Midbrain (tissue), 1 donor: ENCODE results near the gene CRY2.

Experiments used
- DNase-seq: peaks from one replicate; lab custom pipeline; 2025; lab: John Stamatoyannopoulos, UW

The CRY2 gene

DNA sequence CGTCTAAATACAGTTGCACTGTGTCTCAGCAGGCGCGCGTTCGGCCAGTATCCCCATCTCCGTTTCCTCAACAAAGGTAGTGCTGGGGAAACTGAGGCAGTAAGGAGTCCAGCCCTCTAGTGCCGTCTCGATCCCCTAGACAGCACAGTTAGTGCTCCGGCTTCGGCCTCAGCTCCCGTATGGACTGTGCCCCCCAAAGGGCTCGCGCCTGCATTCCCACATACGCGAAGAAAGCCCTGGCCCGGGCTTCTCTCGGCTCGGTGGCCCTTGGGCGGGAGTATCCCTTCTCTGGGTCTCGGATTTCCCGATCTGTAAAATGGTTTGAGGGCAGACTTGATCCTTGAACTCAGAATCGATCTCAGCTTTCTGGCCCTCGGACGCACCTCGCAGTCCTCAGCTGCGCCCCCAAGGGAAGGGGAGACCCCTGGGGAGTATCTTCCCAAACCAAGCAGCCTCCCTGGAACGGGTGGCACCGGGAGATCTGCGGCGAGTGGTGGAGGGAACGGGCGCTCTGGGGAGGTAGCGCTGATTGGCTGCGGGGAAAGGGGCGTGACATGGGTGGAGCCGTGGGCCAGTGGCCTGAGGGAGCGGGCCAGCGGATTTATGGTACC, 71.2 kb downstream of the CRY2 start:
- peak; percentile 80 for DNase-seq

DNA sequence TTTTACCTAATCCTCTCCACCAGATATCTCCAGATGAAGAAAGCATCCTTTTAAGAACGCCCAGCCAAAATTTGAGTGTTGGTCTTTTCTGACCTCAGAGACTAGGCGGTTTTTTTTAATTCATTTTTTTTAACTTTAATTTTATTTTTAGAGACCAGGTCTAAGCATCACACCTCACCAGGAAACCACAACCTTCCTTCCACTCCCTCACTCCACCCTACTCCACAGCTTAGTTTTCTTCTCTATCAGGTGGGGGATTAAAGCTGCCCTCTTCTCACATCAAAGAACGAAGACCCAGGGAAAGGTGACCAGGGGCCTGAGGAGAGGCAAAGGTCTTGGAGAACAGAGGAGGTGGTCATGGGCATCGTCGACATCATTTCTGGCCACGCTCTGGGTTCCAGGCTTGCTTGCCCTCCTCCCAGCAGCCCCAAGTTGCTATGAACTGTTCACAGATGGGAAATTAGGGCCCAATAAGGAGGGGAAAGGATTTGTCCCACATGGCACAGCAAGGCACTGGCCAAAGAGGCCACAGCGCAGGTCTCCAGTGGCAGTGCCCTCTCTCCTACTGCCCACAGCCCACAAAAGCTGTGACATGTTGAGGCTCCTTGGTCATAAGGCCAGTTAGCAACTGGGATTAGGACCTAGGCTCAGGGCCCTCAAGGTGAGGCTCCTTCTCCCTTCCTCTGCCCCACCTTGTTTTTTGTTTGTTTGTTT, 71.8 kb downstream of the CRY2 start:
- DNase-seq: no peak

DNA sequence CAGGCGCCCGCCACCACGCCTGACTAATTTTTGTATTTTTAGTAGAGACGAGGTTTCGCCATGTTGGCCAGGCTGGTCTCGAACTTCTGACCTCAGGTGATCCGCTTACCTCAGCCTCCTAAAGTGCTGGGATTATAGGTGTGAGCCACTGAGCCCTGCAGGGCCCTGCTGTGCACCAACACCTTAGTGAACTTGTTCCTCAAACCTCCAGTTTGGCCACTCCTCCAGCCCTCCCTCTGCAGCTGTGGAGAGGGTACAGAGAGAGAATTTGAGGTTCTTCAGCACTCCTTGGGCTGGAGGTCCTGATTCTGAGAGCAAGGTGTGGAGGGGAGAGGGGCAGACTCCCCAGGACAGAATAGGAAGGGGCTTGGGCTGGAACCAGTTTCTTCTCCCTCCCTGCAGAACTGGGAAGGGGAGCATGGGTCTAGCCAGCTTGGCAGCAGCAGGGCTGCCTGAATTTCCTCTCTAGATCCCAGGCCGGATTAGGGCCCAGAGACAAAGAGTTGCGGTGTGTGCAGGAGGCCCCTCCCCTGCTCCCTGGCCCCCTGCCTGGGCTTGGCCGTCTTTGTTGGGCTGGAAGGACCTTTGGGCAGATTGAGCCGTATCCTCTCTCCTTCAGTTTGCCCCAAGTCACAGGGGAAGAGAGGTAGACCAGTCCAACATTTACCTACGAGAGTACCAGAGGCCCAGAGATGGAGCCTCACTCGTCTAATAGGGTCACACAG, 72.7 kb downstream of the CRY2 start:
- DNase-seq: peak; percentile 30

DNA sequence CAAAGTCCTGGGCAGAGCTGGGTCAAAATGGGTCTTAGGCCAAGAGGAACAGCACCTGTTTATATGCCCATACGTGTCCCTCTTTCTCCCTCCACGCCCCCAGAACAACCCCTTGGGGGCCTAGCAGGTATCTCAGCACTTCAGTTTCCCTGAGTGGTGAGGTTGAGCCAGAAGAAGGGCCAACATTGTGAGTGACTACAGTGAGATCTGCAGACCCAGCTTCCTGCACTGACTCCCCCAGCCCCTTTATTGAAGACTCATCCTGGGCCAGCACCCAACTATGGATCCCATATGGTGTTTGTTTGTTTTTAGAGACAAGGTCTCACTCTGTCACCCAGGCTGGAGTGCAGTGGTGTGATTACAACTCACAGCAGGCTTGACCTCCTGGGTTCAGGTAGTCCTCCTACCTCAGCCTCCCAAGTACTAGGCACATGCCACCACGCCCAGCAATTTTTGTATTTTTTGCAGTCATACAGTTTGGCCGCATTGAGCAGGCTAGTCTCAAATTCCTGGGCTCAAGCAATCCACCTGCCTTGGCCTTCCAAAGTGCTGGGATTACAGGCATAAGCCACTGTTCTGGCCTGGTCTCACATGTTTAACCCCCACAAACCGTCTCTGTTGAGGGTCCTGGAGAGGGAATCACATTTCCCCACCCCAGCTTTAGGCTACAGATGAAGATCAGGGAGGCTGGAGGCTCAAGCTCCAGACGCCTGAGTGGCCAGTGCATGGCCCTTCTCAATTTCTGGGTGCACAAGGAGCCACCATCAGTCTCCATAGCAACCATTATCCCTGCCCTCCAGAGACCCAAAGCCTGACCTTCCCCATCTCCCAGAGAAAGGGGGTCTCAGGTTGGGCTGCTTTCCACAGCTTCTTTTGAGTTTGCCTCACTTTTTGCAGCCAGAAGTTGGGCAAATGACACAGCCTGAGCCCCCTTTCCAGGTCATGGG, 73.5 kb downstream of the CRY2 start:
- no peak for DNase-seq

DNA sequence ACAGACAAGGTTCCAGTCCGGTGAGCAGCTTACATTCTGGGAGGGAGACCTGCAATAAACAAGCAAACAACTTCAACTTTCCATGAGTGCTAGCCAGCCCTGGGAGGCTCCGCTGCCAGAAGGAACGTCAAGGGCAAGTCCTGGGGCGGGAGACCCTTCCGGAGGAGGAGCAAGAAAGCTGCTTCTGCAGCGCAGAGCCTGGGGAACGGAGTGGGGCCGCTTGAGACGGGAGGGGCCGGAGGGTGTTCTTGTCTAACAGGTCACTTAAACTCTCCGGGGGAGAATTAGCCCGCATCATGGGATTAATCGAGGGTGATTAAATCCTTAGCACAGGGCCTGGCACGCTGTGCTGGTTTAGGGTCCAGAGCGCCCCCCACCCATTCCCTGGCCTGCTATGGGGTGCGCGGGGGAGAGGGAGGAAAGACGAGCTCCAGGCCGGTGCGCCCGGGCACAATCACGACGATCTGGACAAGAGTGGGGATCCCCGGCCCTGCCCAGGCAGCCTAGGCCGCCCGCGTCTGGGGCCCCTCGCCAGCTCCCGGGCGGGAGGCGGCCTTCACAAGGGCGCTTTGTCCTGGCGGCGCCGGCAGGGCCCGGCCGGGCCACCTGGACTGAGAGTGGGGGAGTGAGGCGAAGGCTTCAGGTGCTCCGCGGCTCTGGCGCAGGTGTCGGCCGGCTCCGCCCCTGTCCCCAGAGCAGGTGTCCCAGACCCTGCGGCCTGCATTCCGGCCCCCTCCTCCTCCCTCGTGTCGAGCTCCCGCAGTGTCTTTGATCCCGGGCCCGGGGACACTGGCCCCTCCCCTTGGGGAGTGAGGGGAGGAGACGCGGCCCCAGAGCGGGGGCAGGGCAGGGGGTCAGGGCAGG, 74.5 kb downstream of the CRY2 start:
- DNase-seq: no peak

DNA sequence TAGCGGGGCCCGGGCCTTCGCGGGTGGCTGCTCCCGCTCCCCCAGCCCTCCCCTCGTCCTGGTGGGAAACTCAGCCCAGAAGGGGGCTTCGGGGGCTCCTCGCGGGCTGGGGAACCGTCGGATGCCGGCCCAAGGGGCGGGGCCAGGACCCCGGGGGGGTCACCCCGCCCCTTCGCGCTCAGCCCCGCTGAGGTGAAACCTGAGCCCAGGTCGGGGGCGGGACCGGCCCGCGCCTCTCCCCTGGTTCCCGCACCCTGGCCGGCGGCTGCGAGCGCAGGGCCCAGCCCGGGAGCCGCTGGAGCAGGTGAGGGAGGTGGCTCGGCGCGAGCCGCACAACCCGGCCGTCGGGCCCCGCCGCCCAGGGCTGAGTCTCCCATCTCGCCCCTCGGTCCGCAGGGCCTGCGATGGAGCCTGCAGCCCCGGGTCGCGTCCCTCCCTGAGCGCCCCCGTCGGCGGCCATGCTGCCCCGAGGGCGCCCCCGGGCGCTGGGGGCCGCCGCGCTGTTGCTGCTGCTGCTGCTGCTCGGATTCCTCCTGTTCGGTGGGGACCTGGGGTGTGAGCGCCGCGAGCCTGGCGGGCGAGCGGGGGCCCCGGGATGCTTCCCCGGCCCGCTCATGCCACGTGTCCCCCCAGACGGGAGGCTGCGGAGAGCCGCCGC, 75.3 kb downstream of the CRY2 start, which contains the start of gene LARGE2:
TSS of gene LARGE2 (plus strand) at position 232 of the 658 bp plus-strand sequence. CDS start at position 459, 227 bp downstream.
- DNase-seq: no peak

DNA sequence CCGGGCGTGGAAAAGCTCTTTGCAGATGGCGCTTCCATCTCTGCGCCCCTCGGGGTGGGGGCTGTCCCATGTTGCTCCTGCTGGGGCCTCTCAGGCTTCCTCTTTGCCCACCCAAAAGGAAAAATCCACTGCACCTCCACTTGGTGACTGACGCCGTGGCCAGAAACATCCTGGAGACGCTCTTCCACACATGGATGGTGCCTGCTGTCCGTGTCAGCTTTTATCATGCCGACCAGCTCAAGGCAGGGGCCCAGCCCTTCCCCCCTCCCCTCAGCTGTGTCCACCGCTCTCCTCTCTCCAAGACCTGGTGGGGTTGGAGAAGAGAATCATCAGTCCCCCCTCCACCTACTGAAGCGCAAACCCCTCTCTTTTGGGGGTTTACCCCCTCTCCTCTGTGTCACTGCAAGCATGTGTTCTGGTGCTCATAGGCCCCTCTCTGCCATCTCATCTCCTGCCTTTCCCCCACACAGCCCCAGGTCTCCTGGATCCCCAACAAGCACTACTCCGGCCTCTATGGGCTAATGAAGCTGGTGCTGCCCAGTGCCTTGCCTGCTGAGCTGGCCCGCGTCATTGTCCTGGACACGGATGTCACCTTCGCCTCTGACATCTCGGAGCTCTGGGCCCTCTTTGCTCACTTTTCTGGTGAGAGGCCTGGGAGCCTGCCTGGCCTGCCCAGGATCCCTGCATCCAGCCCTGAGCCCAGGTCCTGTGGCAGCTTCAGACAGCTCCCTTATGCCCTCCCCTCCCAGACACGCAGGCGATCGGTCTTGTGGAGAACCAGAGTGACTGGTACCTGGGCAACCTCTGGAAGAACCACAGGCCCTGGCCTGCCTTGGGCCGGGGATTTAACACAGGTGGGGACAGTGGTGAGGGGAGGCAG, 77.0 kb downstream of the CRY2 start:
- DNase-seq: no peak

DNA sequence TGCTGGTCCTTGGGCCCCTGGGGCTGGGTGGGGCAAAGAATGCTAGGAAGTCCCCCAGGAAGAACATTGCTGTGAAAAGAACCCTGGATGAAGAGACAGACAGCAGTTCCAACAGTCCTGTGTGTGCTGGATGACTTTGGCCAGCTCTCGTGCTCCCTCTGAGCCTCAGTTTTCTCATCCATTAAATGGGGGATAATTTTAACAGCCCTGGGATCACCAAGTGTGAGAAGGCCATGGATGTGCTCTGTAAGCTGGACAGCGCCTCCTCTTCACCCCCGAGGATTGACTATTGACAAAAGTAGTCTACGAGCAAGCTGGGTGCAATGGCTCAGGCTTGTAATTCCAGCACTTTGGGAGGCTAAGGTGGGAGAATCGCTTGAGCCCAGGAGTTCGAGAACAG, 77.7 kb downstream of the CRY2 start:
- DNase-seq: no peak

DNA sequence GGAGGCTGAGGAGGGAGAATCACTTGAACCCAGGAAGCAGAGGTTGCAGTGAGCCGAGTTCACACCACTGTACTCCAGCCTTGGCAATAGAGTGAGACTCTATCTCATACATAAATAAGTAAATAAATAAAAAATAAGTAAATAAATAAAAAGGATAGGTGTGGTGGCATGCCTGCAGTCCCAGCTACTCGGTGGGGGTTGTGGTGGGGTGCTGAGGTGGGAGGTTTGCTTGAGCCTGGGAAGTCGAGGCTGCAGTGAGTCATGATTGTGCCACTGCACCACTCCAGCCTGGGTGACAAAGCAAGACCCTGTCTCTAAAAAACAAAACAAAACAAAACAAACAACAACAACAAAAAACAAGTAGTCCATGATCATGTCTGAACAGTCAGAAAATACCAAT, 78.3 kb downstream of the CRY2 start:
- no peak for DNase-seq

DNA sequence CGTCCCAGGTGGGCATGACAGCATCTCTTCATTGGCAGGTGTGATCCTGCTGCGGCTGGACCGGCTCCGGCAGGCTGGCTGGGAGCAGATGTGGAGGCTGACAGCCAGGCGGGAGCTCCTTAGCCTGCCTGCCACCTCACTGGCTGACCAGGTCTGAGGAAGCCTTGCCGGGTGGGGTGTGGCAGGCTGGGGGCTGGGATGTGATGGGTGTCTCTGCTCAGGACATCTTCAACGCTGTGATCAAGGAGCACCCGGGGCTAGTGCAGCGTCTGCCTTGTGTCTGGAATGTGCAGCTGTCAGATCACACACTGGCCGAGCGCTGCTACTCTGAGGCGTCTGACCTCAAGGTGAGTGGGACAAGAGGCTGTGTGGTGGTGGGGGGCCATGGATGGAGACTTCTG, 78.7 kb downstream of the CRY2 start:
- no peak for DNase-seq

DNA sequence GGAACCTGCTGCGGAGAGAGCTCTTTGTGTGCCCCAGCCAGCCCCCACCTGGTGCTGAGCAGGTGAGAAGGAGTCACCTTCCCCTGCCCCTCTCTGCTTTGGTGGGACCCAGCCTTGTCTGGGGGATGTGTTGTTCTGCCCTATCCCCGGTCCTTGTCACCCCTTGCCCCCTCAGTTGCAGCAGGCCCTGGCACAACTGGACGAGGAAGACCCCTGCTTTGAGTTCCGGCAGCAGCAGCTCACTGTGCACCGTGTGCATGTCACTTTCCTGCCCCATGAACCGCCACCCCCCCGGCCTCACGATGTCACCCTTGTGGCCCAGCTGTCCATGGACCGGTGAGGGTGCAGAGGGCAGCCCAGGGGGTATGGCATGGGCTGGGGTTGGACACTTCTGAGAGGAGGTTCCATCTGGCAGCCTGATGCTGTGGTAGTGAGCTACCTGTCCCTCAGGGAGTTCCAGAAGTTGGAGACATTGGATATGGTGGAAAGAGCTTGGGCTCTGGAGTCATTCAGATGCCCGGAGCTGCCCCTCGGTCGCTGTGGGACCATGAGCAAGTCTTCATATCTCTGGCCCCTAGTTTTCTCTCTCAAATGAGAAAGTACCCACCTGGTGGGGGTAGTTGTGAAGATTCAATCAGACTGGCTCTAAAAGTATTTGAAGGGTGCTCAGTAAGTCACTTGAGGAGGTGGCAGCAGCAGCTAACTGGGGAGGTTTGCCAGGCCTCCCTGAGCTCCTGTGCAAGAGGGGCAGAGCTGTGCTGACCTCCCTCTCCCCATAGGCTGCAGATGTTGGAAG, 79.5 kb downstream of the CRY2 start:
- no peak for DNase-seq

DNA sequence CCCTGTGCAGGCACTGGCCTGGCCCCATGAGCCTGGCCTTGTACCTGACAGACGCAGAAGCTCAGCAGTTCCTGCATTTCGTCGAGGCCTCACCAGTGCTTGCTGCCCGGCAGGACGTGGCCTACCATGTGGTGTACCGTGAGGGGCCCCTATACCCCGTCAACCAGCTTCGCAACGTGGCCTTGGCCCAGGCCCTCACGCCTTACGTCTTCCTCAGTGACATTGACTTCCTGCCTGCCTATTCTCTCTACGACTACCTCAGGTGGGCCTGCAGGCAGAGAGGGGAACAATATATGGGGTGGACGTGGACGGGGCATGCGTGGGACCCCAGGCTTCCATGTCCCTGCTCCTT, 80.0 kb downstream of the CRY2 start:
- no peak for DNase-seq

DNA sequence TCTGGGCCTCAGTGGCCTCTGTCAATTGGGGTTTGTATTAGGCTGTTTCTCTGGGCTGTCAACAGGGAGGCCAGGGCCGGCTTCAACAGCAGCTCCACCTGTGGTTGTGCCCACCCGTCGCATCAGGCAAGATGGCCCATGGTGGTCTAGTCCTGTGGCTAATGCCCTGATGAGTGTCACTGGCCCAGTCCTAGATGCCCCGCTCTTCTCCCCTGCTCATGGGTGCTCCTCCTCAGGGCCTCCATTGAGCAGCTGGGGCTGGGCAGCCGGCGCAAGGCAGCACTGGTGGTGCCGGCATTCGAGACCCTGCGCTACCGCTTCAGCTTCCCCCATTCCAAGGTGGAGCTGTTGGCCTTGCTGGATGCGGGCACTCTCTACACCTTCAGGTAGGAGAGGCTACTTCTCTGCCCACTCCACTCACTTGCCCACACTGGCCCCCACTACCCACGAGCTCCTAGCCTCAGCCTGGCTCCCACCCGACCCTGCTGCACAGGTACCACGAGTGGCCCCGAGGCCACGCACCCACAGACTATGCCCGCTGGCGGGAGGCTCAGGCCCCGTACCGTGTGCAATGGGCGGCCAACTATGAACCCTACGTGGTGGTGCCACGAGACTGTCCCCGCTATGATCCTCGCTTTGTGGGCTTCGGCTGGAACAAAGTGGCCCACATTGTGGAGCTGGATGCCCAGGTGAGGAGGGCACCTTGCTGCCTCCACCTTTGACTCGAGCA, 80.6 kb downstream of the CRY2 start:
- DNase-seq: no peak

DNA sequence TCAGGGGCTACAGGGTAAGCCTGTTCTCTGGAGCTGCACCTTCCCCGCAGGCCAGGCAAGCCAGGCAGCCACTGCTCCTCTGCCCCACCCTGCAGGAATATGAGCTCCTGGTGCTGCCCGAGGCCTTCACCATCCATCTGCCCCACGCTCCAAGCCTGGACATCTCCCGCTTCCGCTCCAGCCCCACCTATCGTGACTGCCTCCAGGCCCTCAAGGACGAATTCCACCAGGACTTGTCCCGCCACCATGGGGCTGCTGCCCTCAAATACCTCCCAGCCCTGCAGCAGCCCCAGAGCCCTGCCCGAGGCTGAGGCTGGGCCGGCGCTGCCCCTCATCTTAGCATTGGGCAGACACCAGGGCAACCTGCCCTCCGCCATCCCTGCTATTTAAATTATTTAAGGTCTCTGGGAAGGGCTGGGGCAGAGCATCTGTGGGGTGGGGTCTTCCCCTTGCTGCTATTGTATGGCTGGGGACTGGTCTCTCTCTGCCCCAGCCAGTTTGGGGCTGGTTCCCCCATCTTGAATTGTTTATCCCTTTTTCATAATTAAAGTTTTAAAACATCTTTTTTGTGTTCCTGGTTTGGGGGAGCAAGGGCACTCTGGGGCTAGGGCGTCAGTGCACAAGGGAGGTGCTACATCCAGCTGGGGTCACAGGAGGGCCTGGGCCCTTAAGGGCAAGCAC, 81.4 kb downstream of the CRY2 start:
- no peak for DNase-seq

DNA sequence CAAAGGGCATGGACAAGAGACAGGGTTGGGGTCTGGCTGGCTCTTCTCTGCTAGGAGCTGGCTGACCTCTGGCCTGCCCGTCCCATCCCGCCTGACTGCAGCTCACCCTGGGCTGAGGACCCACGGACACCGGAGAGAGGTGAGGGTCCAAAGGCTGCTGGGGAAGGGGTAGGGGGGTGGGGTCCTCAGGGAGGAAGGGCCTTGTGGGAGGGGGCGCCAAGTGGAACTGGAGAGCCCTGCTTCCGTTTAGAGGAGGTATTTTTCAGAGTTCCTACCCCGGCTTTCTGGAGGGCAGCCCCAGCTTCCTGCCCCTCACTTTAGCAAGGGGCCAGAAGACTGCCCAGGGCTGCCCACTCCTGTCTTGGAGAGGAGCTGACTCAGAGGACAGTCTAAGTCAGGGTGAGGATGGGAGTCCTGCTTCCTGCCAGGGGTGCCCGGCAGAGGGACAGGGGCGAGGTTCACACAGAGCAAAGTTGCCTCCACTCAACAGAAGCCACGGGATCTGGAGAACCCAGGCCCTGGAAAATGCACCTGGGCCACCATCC, 82.3 kb downstream of the CRY2 start:
- DNase-seq: no peak

DNA sequence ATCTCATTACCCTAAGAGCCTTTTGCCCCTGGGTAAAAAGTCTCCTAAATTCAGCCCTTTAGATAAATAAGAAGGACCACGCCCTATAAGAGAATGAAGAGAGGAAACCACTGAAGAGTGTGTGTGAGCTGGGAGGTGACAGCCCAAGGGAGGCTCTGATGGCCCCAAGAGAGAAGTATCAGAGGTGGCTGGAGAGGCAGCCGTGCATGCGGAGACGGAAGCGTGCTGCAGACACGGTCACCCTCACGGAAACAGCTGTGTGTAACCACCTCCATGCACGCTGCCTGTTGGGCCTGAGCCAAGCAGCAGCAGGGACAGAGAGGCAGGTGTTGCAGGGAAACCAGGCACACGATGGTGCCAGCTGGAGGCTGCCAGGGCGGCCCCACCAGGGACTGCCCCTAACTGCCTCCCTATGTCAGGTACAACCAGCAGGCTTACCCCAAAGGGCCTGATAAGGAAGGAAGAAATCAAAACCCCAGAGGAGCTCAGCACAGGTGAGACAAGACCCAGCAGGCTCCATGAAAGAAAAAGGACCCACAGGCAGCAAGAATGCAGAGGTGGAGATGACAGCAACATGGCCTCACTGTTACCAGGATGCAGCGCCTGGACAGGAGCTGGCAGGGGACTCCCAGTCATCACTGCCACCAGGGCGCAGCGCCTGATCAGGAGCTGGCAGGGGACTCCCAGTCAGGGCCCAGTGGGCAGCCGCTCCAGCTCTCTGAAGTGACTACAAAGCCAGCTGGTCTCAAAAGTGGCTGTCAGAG, 82.9 kb downstream of the CRY2 start:
- peak; percentile 40 for DNase-seq
